Stimulated activated CD8-positive, alpha-beta memory T cell treated with anti-CD3 and anti-CD28 coated beads, Interleukin-2, amount 100 ng/mL, for 48 hours (primary cell): ENCODE data around the gene APBA3.

ENCODE experiments used
- DNase-seq, 2 donors: peaks; one replicate each; pipeline ENCODE4 v3.0.0-alpha.2; 2020; ENCODE audit warnings: low read depth in 2 of 2

APBA3 gene

GRCh38 chr19:3748965-3749364, 12.5 kb downstream of the APBA3 start:
- DNase-seq, result no peak

- no peak for DNase-seq
Observed at GRCh38 chr19:3746371-3747056, 15.0 kb downstream of the APBA3 start.

GRCh38 chr19:3745363-3746045, 16.0 kb downstream of the APBA3 start:
- DNase-seq, result no peak

- DNase-seq, result no peak
Observed at GRCh38 chr19:3743486-3743885, 18.0 kb downstream of the APBA3 start.

- DNase-seq, result no peak
Observed at GRCh38 chr19:3740431-3740830, 21.1 kb downstream of the APBA3 start.

- DNase-seq, result no peak
Observed at GRCh38 chr19:3738477-3739220, 22.8 kb downstream of the APBA3 start.

GRCh38 chr19:3737487-3738205, 23.8 kb downstream of the APBA3 start:
- DNase-seq, result no peak

GRCh38 chr19:3736106-3736724, 25.3 kb downstream of the APBA3 start:
- no peak for DNase-seq

- no peak for DNase-seq
Observed at GRCh38 chr19:3734310-3734600, 27.2 kb downstream of the APBA3 start.

GRCh38 chr19:3733549-3734309, 27.8 kb downstream of the APBA3 start:
- no peak for DNase-seq

GRCh38 chr19:3732108-3732507, 29.4 kb downstream of the APBA3 start:
- DNase-seq, result no peak

- no peak for DNase-seq
Observed at GRCh38 chr19:3730457-3730958, 31.0 kb downstream of the APBA3 start.

- no peak for DNase-seq
Observed at GRCh38 chr19:3725640-3726310, 35.7 kb downstream of the APBA3 start.

GRCh38 chr19:3725121-3725520, 36.4 kb downstream of the APBA3 start:
- DNase-seq, result no peak

- no peak for DNase-seq
Observed at GRCh38 chr19:3723883-3724282, 37.6 kb downstream of the APBA3 start.

GRCh38 chr19:3723110-3723488, 38.4 kb downstream of the APBA3 start:
- DNase-seq, result no peak

- no peak for DNase-seq
Observed at GRCh38 chr19:3722443-3723109, 38.9 kb downstream of the APBA3 start.

GRCh38 chr19:3721887-3722442, 39.5 kb downstream of the APBA3 start:
- no peak for DNase-seq

GRCh38 chr19:3721131-3721886, 40.2 kb downstream of the APBA3 start:
- DNase-seq, result peak; percentile 73 to 86
